MM.1S (cell line): ENCODE data around the gene IQUB.

Experiments used
- DNase-seq: peaks from one replicate; pipeline ENCODE4 v3.0.0-alpha.2; 2015
- H2AFZ ChIP-seq: fragments of 300-600 bp; sonication (generic); 2 replicates; pipeline ENCODE4 v1.6.0; 2016; ENCODE audit warnings: antibody characterized with exemption, low read length
- H3F3A ChIP-seq: fragments of 300-600 bp; sonication (generic); 2 replicates; pipeline ENCODE4 v1.6.1; 2016; ENCODE audit warnings: mild to moderate bottlenecking, antibody characterized with exemption, low read length, moderate library complexity, mixed read lengths; ENCODE audit not compliant: insufficient read depth
- H3K27ac ChIP-seq: fragments of 300-600 bp; sonication (generic); 2 replicates; pipeline ENCODE4 v1.5.1; 2016; ENCODE audit warnings: mild to moderate bottlenecking, low read length
- H3K27me3 ChIP-seq: fragments of 300-600 bp; sonication (generic); replicated peaks from 2 replicates; pipeline ENCODE4 v1.6.0; 2016; ENCODE audit warnings: low read length; ENCODE audit not compliant: insufficient read depth
- H3K36me3 ChIP-seq: fragments of 300-600 bp; sonication (generic); replicated peaks from 2 replicates; pipeline ENCODE4 v1.6.1; 2016; ENCODE audit warnings: mild to moderate bottlenecking, low read length, mixed read lengths; ENCODE audit not compliant: insufficient read depth
- H3K4me1 ChIP-seq: fragments of 300-600 bp; sonication (generic); 2 replicates; pipeline ENCODE4 v1.6.1; 2016; ENCODE audit warnings: low read length, mixed read lengths
- H3K4me2 ChIP-seq: fragments of 300-600 bp; sonication (generic); 2 replicates; pipeline ENCODE4 v1.6.0; 2016; ENCODE audit warnings: low read depth, low read length
- H3K4me3 ChIP-seq: fragments of 300-600 bp; sonication (generic); 2 replicates; pipeline ENCODE4 v1.5.1; 2016; ENCODE audit warnings: low read length, mixed read lengths
- H3K79me2 ChIP-seq: fragments of 300-600 bp; sonication (generic); 2 replicates; pipeline ENCODE4 v1.6.1; 2016; ENCODE audit warnings: mixed run types, low read length, mixed read lengths
- H3K9ac ChIP-seq: fragments of 300-600 bp; sonication (generic); 2 replicates; pipeline ENCODE4 v1.6.1; 2016; ENCODE audit warnings: low read length, mixed read lengths
- H3K9me2 ChIP-seq: fragments of 300-600 bp; sonication (generic); replicated peaks from 2 replicates; pipeline ENCODE4 v1.6.1; 2016; ENCODE audit warnings: mild to moderate bottlenecking, low read length, mixed read lengths; ENCODE audit not compliant: insufficient read depth
- H3K9me3 ChIP-seq: fragments of 300-600 bp; sonication (generic); replicated peaks from 2 replicates; pipeline ENCODE4 v1.6.1; 2016; ENCODE audit warnings: mild to moderate bottlenecking, low read length, mixed read lengths; ENCODE audit not compliant: insufficient read depth
- H4K20me1 ChIP-seq: fragments of 300-600 bp; sonication (generic); 2 replicates; pipeline ENCODE4 v1.6.1; 2016; ENCODE audit warnings: mild to moderate bottlenecking, low read length, moderate library complexity, mixed read lengths; ENCODE audit not compliant: insufficient read depth
- EZH2 ChIP-seq: fragments of 300-600 bp; sonication (generic); optimal IDR thresholded peaks from 2 replicates; pipeline ENCODE3; 2017; ENCODE audit warnings: low read depth, mild to moderate bottlenecking, antibody characterized with exemption, low read length, mixed read lengths
- EZH2phosphoT487 ChIP-seq: fragments of 300-600 bp; sonication (generic); IDR thresholded peaks from 2 replicates; pipeline ENCODE4 v1.6.1; 2018; ENCODE audit warnings: antibody characterized with exemption, low read length
- TF ChIP-seq, protein P1 (sequence below): fragments of 300-600 bp; sonication (generic); IDR thresholded peaks from 2 replicates; pipeline ENCODE4 v1.5.1; 2016; ENCODE audit warnings: antibody characterized with exemption, low read length, mixed read lengths

The IQUB gene

GRCh38 chr7:123548406-123548805, 14.0 kb upstream of the IQUB start:
- Histone ChIP-seq H3K9me2 (no peaks in the 10 kb centered on the region), H3K9me3 (no peaks in the 10 kb centered on the region), H3K27me3 (no peaks in the 10 kb centered on the region), H3F3A (no peaks in the 10 kb centered on the region), H3K79me2 (peaks cover 32% of the 10 kb centered on the region), H3K4me2 (no peak overlapping the region), H4K20me1 (no peaks in the 10 kb centered on the region), H3K36me3 (no peaks in the 10 kb centered on the region), H3K9ac (no peak overlapping the region), H3K4me1 (no peaks in the 10 kb centered on the region), H3K4me3 (no peak overlapping the region), H2AFZ (no peak overlapping the region), H3K27ac (no peak overlapping the region)
- TF ChIP-seq, protein P1, sequence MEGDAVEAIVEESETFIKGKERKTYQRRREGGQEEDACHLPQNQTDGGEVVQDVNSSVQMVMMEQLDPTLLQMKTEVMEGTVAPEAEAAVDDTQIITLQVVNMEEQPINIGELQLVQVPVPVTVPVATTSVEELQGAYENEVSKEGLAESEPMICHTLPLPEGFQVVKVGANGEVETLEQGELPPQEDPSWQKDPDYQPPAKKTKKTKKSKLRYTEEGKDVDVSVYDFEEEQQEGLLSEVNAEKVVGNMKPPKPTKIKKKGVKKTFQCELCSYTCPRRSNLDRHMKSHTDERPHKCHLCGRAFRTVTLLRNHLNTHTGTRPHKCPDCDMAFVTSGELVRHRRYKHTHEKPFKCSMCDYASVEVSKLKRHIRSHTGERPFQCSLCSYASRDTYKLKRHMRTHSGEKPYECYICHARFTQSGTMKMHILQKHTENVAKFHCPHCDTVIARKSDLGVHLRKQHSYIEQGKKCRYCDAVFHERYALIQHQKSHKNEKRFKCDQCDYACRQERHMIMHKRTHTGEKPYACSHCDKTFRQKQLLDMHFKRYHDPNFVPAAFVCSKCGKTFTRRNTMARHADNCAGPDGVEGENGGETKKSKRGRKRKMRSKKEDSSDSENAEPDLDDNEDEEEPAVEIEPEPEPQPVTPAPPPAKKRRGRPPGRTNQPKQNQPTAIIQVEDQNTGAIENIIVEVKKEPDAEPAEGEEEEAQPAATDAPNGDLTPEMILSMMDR, result no peak
- TF ChIP-seq EZH2phosphoT487 (no peak), EZH2 (no peak)
- no peak for DNase-seq

- Histone ChIP-seq H3K4me2 (no peak overlapping the region), H3K4me3 (no peak overlapping the region), H3K9me3 (no peaks in the 10 kb centered on the region), H3K9me2 (no peaks in the 10 kb centered on the region), H4K20me1 (no peaks in the 10 kb centered on the region), H3K79me2 (0 out of 2 replicates have a peak, but pooled peaks cover 4% of the 10 kb centered on the region), H3F3A (no peaks in the 10 kb centered on the region), H3K27ac (no peak overlapping the region), H3K9ac (no peak overlapping the region), H3K4me1 (no peaks in the 10 kb centered on the region), H3K27me3 (no peaks in the 10 kb centered on the region), H3K36me3 (no peaks in the 10 kb centered on the region), H2AFZ (no peak overlapping the region)
- DNase-seq, result no peak
- TF ChIP-seq EZH2phosphoT487 (no peak), EZH2 (no peak)
- TF ChIP-seq, protein P1, result no peak
Observed at GRCh38 chr7:123539871-123540270, 5.5 kb upstream of the IQUB start.

DNA sequence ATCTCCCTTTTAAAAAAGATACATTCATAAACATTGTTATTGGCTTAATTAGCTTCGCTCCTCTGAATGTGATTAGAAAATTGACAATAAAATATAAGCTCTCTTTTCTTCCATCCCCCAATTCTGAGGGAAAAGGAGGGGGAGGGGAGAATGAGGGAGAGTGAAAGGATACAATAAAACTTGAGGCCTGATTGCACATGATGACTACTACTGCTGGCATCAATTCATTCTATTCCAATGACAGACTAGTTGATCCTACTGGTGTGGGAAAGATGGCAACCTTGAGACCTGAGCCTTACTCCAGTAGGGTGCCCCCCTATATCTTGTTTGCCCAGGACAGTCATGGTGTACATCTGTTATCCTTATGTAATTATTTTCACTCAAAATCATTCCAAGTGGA, 4.5 kb upstream of the IQUB start:
- peaks cover 3% of the 10 kb centered on the region; the same call in 1 of the 2 replicates for H3F3A ChIP-seq
- no peaks in the 10 kb centered on the region for H3K9me3 ChIP-seq
- 0 out of 2 replicates have a peak, but pooled peaks cover 3% of the 10 kb centered on the region for H3K79me2 ChIP-seq
- H3K27me3 ChIP-seq, result peaks cover under 1% of the 10 kb centered on the region; the same call in 1 of the 2 replicates
- H3K9ac ChIP-seq, result no peak overlapping the region
- TF ChIP-seq EZH2phosphoT487 (no peak), EZH2 (no peak)
- TF ChIP-seq, protein P1, result no peak
- peaks cover 3% of the 10 kb centered on the region; the same call in 1 of the 2 replicates for H3K4me1 ChIP-seq
- no peaks in the 10 kb centered on the region for H3K9me2 ChIP-seq
- H2AFZ ChIP-seq, result no peak overlapping the region
- H3K4me3 ChIP-seq, result no peak overlapping the region
- H4K20me1 ChIP-seq, result no peaks in the 10 kb centered on the region
- H3K36me3 ChIP-seq, result no peaks in the 10 kb centered on the region
- H3K27ac ChIP-seq, result no peak overlapping the region
- no peak overlapping the region for H3K4me2 ChIP-seq
- no peak for DNase-seq
